GM04503 (cell line): ENCODE results near the gene BMPR1A.

Source experiments
- DNase-seq: peaks from one replicate; pipeline ENCODE4 v3.0.0-alpha.2; 2012; ENCODE audit warnings: low read depth

BMPR1A gene

GRCh38 chr10:86956848-86957448 is 200.5 kb downstream of the BMPR1A start:
- DNase-seq: no peak

- no peak for DNase-seq
These were observed 201.2 kb downstream of the BMPR1A start, which contains the start of gene MMRN2 for GRCh38 chr10:86957471-86958115. MMRN2 (minus strand) TSS chr10:86957615; CDS start chr10:86957541, 74 bp downstream.

DNA sequence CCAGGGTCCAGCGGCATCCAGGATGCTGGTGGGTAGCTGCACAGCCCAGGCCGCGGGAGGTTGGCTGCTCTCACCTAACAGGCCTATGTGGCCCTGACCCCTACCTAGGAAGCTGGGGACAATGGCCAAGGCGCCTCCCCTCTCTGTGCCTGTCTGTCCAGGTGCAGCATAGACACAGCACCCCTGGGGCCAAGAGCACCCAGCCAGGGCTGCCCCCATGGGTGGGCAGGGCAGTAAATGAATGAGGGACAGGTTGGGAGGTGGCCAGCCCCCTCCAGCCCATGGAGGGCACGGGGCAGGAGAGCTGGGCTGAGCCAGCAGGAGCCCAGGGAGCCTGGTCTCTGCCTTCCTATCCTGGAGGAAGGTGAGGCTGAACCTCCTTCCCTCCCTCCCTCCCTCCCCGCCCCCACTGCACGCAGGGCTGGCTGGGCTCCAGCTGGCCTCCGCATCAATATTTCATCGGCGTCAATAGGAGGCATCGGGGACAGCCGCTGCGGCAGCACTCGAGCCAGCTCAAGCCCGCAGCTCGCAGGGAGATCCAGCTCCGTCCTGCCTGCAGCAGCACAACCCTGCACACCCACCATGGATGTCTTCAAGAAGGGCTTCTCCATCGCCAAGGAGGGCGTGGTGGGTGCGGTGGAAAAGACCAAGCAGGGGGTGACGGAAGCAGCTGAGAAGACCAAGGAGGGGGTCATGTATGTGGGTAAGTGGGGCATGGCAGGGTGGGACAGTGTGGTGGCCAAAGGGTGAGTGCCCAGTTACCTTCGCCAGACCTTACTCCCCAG is 201.9 kb downstream of the BMPR1A start, which contains the start of gene SNCG:
SNCG (plus strand) TSS at position 484 of the 785 bp plus-strand sequence; CDS start at position 583, 99 bp downstream.
- DNase-seq: no peak

- no peak for DNase-seq
These were observed 202.7 kb downstream of the BMPR1A start for GRCh38 chr10:86958901-86959736.

DNA sequence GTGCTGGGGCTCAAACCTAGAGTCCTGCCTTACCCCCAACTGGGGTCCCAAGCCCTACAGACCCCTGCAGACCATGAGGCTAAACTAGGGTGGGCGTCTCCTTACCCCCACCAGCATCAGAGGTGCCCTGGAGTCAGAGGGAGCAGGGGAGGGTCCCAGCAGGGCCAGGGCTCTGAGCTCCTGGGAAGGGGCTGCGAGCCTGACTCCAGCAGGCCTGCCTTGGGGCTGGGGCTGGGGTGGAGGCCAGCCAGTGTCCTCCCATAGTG is 203.3 kb downstream of the BMPR1A start:
- DNase-seq: no peak

- DNase-seq: no peak
These were observed 203.8 kb downstream of the BMPR1A start for GRCh38 chr10:86960003-86960862.

DNA sequence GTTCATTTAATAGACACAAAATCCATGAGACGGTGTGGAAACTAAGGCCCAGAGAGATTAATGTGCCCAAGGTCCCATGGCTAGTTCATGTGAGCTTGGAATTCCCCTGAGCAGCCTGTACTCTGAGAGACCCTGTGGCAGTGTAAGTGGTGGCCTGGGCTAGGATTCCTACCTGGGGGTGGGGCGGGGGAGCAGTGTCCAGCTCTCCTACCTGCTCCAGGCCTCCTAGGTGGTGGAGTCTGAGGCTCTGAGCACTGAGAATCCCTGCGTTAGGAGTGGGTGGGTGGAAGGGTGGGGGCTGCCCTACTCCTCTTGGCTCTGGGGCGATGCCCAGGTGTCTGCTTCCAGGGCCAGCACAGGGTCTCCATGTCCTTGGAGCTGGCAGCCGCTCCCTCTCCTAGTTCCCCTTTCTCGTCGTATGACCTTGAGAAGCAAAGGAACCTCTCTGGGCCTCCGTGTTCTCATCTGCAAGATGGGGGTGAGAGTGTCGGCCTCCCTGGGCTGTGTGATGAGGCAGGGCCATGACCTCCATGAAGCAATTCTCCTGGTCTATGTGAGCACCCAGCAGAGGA is 204.5 kb downstream of the BMPR1A start:
- no peak for DNase-seq

DNA sequence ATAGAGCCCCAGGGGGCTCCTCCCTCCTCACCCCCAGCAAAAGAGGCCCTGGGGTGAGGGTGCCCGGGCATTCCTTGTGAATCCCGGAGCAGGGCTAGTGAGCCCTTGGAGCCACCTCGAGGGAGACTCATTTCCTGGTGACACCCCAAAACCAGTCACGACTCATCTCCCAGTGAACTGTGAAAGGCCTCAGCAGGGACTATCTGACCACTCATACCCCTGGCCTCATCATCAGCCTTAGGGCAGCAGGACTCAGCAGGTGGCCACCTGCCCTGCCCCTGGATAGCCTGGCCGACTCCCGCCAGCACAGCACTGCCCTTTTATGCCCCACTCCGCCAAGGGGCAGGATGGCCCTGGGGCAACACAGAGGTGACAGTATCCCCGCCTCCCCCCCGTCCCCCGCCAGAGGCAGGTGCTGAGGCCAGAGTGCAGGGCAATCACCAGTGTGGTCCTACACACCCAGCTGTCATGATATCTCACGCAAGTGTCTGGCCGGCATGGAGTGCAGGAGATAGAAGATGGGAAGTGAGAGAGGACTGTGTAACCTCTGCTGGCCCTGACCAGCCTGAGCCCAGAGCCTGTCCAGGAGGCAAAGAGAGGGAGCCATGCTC is 205.2 kb downstream of the BMPR1A start:
- DNase-seq: no peak

DNA sequence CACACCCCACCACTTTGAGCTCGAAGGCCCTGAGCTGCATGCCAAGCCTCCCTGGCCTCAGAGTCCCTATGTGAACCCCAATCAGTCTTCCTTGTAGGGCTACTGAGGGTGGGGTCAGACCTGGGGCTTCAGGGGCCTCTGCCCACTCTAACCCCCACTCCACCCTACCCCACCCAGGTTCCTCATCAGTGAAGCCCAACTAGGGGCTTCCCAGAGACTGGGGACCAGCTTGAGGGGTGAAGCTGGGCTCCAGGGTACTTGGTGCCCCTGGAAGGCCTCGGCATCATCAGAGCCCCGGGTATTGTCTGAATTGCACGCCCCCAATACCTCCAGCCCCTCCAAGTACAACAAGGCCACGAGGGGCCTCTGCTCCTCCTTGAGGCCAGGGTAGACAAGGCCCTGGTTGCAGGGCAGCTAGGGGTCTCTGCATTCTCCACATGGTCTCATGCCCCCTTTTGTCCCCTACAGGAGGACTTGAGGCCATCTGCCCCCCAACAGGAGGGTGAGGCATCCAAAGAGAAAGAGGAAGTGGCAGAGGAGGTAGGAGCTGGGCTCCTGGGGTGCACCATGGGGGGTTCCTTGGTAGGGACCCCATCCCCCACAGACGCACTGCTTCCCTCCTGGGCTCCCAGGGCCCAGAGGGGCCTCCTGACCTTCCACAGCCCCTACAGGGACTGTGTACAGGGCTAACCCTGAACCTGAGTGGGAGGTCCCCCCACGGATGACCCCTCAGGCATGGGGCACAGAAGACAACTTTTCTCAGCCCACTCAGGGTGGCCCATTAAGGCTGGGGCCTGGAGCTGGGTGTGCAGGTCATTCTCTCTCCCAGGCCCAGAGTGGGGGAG is 205.9 kb downstream of the BMPR1A start:
- DNase-seq: no peak

GRCh38 chr10:86962981-86963310 is 206.5 kb downstream of the BMPR1A start:
- DNase-seq: no peak

- no peak for DNase-seq
These were observed 207.0 kb downstream of the BMPR1A start for GRCh38 chr10:86963341-86963919.

DNA sequence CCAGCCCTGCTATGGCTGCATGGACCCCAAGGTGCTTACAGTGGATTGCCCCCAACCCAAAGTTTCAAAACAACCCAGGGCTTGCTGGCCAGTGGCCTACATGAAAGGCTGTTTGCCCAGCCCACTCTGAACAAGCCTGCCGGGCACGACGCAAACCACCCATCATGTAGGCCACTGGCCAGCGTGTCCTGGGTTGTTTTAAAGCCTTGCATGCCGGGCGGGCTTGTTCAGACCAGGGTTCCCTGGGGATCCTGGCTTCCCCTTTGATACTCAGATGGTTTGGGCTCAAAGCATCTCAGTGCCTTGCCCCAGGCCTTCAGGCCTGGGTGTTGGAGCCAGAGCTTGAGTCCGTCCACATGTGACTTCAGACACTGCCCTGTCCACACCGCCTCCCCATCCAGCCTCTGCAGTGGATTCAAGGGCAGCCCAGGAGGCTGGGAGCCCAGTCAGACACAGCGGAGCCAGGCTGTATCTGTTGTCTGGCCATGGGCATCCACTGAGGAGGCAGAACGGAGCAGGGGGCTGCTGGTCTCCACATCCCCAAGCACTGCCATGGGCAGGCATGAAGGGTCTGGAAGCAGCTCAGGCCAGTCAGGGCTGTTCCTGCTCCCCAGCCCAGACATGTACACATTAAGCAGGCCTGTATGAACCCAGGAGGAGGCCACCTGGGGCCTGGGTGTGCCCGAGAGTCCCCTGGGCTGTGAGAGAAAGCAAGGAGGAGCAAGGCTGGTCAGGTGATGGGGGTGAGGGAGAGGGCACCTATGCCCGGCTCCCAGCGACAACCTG is 207.8 kb downstream of the BMPR1A start:
- DNase-seq: no peak

DNA sequence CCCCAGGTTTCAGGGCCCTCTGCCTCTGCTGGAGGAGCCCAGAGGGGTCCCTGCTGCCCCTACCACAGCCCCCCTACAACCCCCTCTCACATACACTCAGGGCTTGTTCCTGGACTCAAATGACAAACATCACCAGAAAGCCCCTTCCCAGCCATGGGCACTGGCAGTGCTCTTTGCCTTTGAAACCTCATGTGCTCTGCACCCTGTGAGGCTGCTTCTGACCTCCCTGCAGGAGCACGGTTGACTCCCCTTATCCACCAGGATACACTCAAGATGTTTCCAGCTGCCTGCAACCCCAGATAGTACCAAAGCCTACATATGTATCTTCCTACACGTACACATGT is 208.4 kb downstream of the BMPR1A start:
- no peak for DNase-seq

- no peak for DNase-seq
These were observed 209.7 kb downstream of the BMPR1A start for GRCh38 chr10:86965986-86966654.

- DNase-seq: no peak
These were observed 211.1 kb downstream of the BMPR1A start for GRCh38 chr10:86967481-86967941.

- no peak for DNase-seq
These were observed 212.0 kb downstream of the BMPR1A start, which contains the start of gene ADIRF for GRCh38 chr10:86968271-86968993. ADIRF (plus strand) TSS chr10:86968482; CDS start chr10:86968545, 63 bp downstream.

- no peak for DNase-seq
These were observed 212.6 kb downstream of the BMPR1A start for GRCh38 chr10:86968994-86969355.
